Middle frontal gyrus (tissue), 1 donor: ENCODE measurements around the gene DRG2.

Experiments used
- DNase-seq: peaks from one replicate; pipeline ENCODE4 v3.0.0-alpha.2; 2015; ENCODE audit warnings: low spot score; ENCODE audit errors: extremely low spot score

Gene DRG2

GRCh38 chr17:18142417-18142816 is 54.7 kb downstream of the DRG2 start:
- DNase-seq = no peak

GRCh38 chr17:18143044-18143936 is 55.5 kb downstream of the DRG2 start:
- DNase-seq = no peak

- DNase-seq = no peak
These were observed 56.5 kb downstream of the DRG2 start for GRCh38 chr17:18144261-18144660.

GRCh38 chr17:18144855-18145254 is 57.1 kb downstream of the DRG2 start:
- DNase-seq = no peak

- DNase-seq = no peak
These were observed 58.1 kb downstream of the DRG2 start for GRCh38 chr17:18145811-18146210.

GRCh38 chr17:18146259-18146658 is 58.5 kb downstream of the DRG2 start:
- DNase-seq = no peak

- no peak for DNase-seq
These were observed 59.2 kb downstream of the DRG2 start for GRCh38 chr17:18146980-18147379.

GRCh38 chr17:18148586-18148985 is 60.8 kb downstream of the DRG2 start:
- DNase-seq = no peak

GRCh38 chr17:18151290-18151689 is 63.5 kb downstream of the DRG2 start:
- no peak for DNase-seq

- no peak for DNase-seq
These were observed 67.4 kb downstream of the DRG2 start for GRCh38 chr17:18155179-18155578.

GRCh38 chr17:18156171-18156975 is 68.6 kb downstream of the DRG2 start:
- DNase-seq = no peak

GRCh38 chr17:18156976-18157280 is 69.2 kb downstream of the DRG2 start:
- DNase-seq = no peak
